Coronary artery (tissue), 2 donors: ENCODE results near the gene MIER2.

Source experiments
- DNase-seq: peaks from one replicate; pipeline ENCODE4 v3.0.0-alpha.2; 2017; ENCODE audit warnings: low spot score
- H3K27ac ChIP-seq, 2 donors: fragments of 200-600 bp; sonication (generic); one replicate each; pipeline ENCODE4 v1.5.1; 2016 to 2019
- H3K4me3 ChIP-seq: fragments of 200-600 bp; sonication (generic); 2 replicates; pipeline ENCODE4 v1.5.1; 2016; ENCODE audit warnings: mild to moderate bottlenecking, moderate library complexity
- CTCF ChIP-seq: fragments of 200-600 bp; sonication (generic); IDR thresholded peaks from one replicate; pipeline ENCODE4 v1.5.1; 2019; ENCODE audit warnings: antibody characterized with exemption

MIER2 gene

GRCh38 chr19:287381-287871 is 57.2 kb downstream of the MIER2 start:
- Histone ChIP-seq H3K27ac (no peak overlapping the region), H3K4me3 (no peak overlapping the region)
- TF ChIP-seq CTCF = no peak
- DNase-seq = no peak

- TF ChIP-seq CTCF = no peak
- H3K4me3 ChIP-seq = no peak overlapping the region
- H3K27ac ChIP-seq = no peak overlapping the region
- DNase-seq = no peak
Observed at GRCh38 chr19:283395-283794, 61.2 kb downstream of the MIER2 start.

DNA sequence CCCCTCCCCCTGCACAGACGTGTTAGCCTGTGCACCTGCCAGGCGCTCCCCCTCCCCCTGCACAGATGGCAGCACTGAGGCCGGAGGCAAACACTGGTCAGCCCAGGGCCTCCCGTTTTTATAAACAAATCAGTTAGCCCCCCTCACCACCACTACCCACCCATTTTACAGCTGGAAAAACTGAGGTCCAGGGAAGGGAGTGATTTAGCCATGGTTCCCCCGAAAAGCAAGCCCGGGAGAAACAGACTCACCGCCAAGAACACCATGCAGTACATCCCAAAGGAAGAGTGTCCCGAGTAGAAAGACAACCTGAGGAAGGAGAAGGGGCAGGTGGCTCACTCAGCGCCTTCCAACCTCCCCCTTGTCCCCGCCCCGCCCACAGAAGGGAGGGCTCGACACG is 62.1 kb downstream of the MIER2 start:
- no peak for DNase-seq
- Histone ChIP-seq H3K27ac (no peak overlapping the region), H3K4me3 (no peak overlapping the region)
- no peak for TF ChIP-seq CTCF

DNA sequence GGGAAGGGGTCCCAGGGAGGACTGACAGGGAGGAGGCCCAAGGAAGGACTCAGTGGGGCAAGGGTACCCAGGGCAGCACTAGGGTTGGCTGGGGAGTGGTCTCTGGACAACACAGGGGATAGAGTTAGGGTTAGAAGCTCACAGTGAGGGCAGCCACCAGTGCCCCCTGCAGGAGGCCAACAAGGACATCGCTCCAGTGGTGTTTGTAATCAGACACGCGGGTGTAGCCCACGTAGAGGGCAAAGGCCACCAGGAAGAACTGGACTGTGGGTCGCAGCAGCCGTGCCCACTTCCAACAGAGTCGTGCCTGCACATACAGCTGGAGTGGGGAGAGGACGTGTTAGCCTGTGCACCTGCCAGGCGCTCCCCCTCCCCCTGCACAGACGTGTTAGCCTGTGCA is 62.6 kb downstream of the MIER2 start:
- TF ChIP-seq CTCF = no peak
- Histone ChIP-seq H3K4me3 (no peak overlapping the region), H3K27ac (no peak overlapping the region)
- DNase-seq = no peak

- TF ChIP-seq CTCF = no peak
Observed at GRCh38 chr19:281156-281853, 63.3 kb downstream of the MIER2 start.

DNA sequence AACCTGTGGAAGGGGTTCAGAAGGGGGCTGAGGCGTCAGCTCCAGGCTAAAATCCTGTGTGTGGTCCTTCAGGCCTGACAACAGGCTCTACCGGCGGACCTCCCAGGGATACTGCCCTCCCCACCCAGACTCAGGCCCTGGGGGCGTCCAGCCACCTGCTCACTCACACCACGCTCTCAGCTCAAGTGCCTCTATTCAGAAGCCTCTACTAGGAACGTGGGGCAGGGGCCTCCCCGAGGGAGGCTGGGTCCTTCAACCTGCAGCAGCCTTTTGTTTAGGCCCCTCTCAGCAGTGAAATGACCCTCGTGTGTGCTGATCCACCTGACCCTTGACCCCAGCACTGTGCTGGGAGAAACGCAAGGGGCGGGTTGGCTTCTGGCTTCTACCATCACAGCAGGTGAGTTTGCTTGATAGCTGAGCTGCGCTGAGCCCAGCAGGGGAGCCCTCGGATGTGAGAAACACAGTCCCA is 64.0 kb downstream of the MIER2 start:
- no peak for TF ChIP-seq CTCF
- H3K27ac ChIP-seq = no peak overlapping the region
- H3K4me3 ChIP-seq = no peak overlapping the region
- DNase-seq = no peak

More at GRCh38 chr19:281156-281853, 63.3 kb downstream of the MIER2 start:
- no peak overlapping the region for H3K4me3 ChIP-seq
- no peak for DNase-seq
- H3K27ac ChIP-seq = no peak overlapping the region

DNA sequence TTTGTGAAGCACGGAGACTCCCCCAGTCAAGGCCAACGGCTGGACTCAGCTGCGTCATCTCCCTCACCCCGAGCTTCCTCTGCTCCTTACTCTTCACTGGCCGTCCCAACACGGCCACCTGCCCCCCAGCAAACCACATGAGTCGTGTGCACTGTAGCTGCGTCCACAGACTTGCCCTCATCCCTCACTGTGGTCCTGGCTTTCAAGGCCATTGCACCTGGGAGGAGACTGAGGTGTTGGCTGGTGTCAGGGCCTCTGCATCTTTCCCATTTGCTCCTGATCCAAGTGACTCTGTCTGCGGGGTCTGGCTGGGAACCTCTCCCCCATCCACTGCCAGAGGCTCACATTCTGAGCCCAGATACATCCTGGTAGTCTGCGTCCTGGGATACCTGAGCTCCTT is 64.9 kb downstream of the MIER2 start:
- no peak overlapping the region for H3K4me3 ChIP-seq
- DNase-seq = no peak
- TF ChIP-seq CTCF = no peak
- H3K27ac ChIP-seq = no peak overlapping the region
